ENCODE measurements around the gene PHF23. TPM values are rescaled to one million over a fixed set of nuclear protein-coding genes. Genes with fewer than 3 reads are reported as not detected.

PHF23 gene
- total and polyA plus RNA-seq, 2 of the 4 experiments (the other 2 are of a cell fraction), result 44.8 to 58.5 TPM

DNA sequence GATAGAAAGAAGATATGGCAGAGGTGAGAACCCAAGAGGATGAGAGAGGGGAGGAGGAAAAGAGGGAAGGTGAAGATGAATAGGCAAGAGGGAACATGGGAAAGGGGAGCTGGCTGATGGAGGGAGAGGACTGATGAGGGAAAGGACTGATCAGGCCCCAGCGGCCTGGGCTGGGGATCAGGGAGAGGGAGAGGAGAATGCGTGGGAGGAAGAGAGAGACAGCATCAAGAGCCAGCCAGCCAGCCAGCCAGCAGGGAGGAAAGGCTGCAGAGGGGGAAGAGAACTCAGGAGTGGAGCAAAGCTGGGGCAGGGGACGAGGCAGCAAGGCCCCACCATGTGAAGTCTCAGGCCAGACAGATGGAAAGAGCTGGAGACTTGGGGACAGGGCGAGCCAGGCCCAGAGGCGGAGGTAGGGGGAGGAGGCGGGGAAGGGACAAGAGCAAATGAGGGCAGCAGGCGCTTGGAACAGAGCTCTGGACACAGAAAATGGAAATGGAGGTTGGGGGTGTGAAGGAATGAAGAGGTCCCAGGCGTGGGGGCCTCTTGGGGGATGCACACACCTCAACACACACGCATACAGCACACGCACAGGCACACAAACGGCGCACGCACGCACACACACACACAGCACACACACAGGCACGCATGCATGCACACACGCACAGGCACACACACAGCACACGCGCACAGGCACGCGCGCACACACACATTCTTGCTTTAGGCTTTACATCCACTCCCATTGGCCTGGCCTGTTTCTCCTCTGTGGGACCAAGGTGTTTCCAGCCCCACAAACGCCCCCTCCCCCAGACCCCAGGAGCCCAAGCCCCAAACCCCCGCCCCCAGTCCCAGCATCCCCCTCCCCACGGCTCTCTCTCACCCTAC lies 31.9 kb downstream of the PHF23 start:
- no peak overlapping the region for H3K9ac ChIP-seq (ENCODE audit: low read depth, low read length)
- no peak overlapping the region for H3K18ac ChIP-seq (ENCODE audit: low read depth, low read length)
- WGBS, 2 experiments (ENCODE audit: extremely low coverage in 2 of 2, insufficient read length in 1 of 2), result 81% methylated on average over 6 of the region's 24 CpGs; no CpG with 5 or more reads in 1 of the 2 experiments
- H2AFZ ChIP-seq (replicated peaks; ENCODE audit: low read length, poor library complexity), result peak overlapping the region; percentile 26
- ChIA-PET POLR2A (ENCODE audit: unreplicated experiment) (no interaction called here), CTCF (no interaction called here)
- H3K79me1 ChIP-seq (ENCODE audit: low read depth in 1 of 2, low read length in 2 of 2), result peaks cover 13 to 89% of the 10 kb centered on the region in 2 experiments
- DNase-seq, result peak; percentile 33
- H2BK120ac ChIP-seq (ENCODE audit: low read depth, low read length), result no peak overlapping the region
- H3K27ac ChIP-seq (ENCODE audit: insufficient read depth, low read length), result no peak overlapping the region
- BruUV-seq (replicated peaks), result no TSS peak
- no peak overlapping the region for H3K14ac ChIP-seq (replicated peaks; ENCODE audit: low read depth, low read length)
- peak overlapping the region; percentile 70; the same call in 1 of the 2 replicates for H2AK5ac ChIP-seq (ENCODE audit: low read depth, low read length)
- H3K9me1 ChIP-seq (ENCODE audit: insufficient read depth, low read length), result peaks cover 13% of the 10 kb centered on the region
- no peak overlapping the region for H3K4ac ChIP-seq (ENCODE audit: low read depth, low read length)
- intact Hi-C loops (cut with micrococcal nuclease), result no loop called here
- ATAC-seq (ENCODE audit: low read depth), result peak; percentile 12; the same call in 1 of the 2 replicates
- H3K4me3 ChIP-seq (ENCODE audit: insufficient read depth, low read depth, low read length), result no peak overlapping the region
- H3K56ac ChIP-seq (ENCODE audit: extremely low read depth, insufficient read depth, low read length), result no peak overlapping the region
- H2BK15ac ChIP-seq (ENCODE audit: low read depth, low read length), result no peak overlapping the region
- peaks cover 17% of the 10 kb centered on the region for H3K36me3 ChIP-seq (ENCODE audit: control insufficient read depth, insufficient read depth, low read length)
- no peak overlapping the region for H3K4me2 ChIP-seq (ENCODE audit: low read depth, low read length)
- H4K8ac ChIP-seq (ENCODE audit: low read depth in 2 of 2, low read length in 2 of 2), result no peak overlapping the region
- no peak overlapping the region for H2BK5ac ChIP-seq (ENCODE audit: low read depth, low read length, poor library complexity, severe bottlenecking)
- in situ Hi-C loops (cut with MboI; ENCODE audit: low sequenced_read_pairs), result no loop called here
- H4K5ac ChIP-seq (ENCODE audit: low read depth, low read length), result no peak overlapping the region
- H2BK20ac ChIP-seq (ENCODE audit: low read depth, low read length), result no peak overlapping the region
- H3K4me1 ChIP-seq (ENCODE audit: control insufficient read depth, insufficient read depth, low read length), result peaks cover 9% of the 10 kb centered on the region
- no peak overlapping the region for H4K91ac ChIP-seq (ENCODE audit: insufficient read depth, low read depth, low read length)
- dilution Hi-C loops (cut with HindIII; ENCODE audit: low sequenced_read_pairs, unreplicated experiment), result no loop called here
- peaks cover 61% of the 10 kb centered on the region for H4K20me1 ChIP-seq (ENCODE audit: insufficient read depth, low read length)
- H3K9me3 ChIP-seq (ENCODE audit: control insufficient read depth, insufficient read depth, low read length), result no peaks in the 10 kb centered on the region
- H2AK9ac ChIP-seq (replicated peaks; ENCODE audit: low read depth, low read length, poor library complexity), result no peak overlapping the region
- no peak overlapping the region for H3K23ac ChIP-seq (ENCODE audit: low read depth, low read length)
- H3K27me3 ChIP-seq (ENCODE audit: control insufficient read depth, insufficient read depth, low read length), result no peaks in the 10 kb centered on the region
- TF ChIP-seq, protein P1, sequence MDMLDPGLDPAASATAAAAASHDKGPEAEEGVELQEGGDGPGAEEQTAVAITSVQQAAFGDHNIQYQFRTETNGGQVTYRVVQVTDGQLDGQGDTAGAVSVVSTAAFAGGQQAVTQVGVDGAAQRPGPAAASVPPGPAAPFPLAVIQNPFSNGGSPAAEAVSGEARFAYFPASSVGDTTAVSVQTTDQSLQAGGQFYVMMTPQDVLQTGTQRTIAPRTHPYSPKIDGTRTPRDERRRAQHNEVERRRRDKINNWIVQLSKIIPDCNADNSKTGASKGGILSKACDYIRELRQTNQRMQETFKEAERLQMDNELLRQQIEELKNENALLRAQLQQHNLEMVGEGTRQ (IDR thresholded peaks at IDR 0.05; ENCODE audit: low read depth, low read length), result no peak
- TF ChIP-seq FOS (IDR thresholded peaks at IDR 0.05; ENCODE audit: low read depth, low read length) (no peak), MAZ (IDR thresholded peaks at IDR 0.05; ENCODE audit: borderline replicate concordance, low read depth, low read length) (no peak), NFE2L2 (IDR thresholded peaks at IDR 0.05; ENCODE audit: low read depth, low read length) (no peak), CHD1 (IDR thresholded peaks at IDR 0.05; ENCODE audit: low read depth, low read length) (no peak), RFX5 (IDR thresholded peaks at IDR 0.05; ENCODE audit: low read depth, low read length) (no peak), MXI1 (IDR thresholded peaks at IDR 0.05; ENCODE audit: borderline replicate concordance, low read depth, low read length) (no peak), MAFK (IDR thresholded peaks at IDR 0.05; ENCODE audit: low read depth, low read length) (no peak), CEBPB (IDR thresholded peaks at IDR 0.05; ENCODE audit: low read depth, low read length) (no peak), SMC3 (IDR thresholded peaks at IDR 0.05; ENCODE audit: low read depth, low read length) (no peak), POLR2A (IDR thresholded peaks at IDR 0.05; ENCODE audit: low read depth, low read length) (no peak), RAD21 (IDR thresholded peaks at IDR 0.05; ENCODE audit: low read length) (no peak), BHLHE40 (IDR thresholded peaks at IDR 0.05; ENCODE audit: low read depth, low read length) (no peak)
- TF ChIP-seq, protein P2, sequence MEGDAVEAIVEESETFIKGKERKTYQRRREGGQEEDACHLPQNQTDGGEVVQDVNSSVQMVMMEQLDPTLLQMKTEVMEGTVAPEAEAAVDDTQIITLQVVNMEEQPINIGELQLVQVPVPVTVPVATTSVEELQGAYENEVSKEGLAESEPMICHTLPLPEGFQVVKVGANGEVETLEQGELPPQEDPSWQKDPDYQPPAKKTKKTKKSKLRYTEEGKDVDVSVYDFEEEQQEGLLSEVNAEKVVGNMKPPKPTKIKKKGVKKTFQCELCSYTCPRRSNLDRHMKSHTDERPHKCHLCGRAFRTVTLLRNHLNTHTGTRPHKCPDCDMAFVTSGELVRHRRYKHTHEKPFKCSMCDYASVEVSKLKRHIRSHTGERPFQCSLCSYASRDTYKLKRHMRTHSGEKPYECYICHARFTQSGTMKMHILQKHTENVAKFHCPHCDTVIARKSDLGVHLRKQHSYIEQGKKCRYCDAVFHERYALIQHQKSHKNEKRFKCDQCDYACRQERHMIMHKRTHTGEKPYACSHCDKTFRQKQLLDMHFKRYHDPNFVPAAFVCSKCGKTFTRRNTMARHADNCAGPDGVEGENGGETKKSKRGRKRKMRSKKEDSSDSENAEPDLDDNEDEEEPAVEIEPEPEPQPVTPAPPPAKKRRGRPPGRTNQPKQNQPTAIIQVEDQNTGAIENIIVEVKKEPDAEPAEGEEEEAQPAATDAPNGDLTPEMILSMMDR (conservative IDR thresholded peaks at IDR 0.05; ENCODE audit: low read depth, low read length), result no peak
- TF ChIP-seq, protein P3, sequence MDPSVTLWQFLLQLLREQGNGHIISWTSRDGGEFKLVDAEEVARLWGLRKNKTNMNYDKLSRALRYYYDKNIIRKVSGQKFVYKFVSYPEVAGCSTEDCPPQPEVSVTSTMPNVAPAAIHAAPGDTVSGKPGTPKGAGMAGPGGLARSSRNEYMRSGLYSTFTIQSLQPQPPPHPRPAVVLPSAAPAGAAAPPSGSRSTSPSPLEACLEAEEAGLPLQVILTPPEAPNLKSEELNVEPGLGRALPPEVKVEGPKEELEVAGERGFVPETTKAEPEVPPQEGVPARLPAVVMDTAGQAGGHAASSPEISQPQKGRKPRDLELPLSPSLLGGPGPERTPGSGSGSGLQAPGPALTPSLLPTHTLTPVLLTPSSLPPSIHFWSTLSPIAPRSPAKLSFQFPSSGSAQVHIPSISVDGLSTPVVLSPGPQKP (IDR thresholded peaks at IDR 0.05; ENCODE audit: borderline replicate concordance, low read depth, low read length), result no peak

All from IMR-90 (cell line).